A549 (cell line): ENCODE results near the gene NRXN3.

Experiments used
- BHLHE40 ChIP-seq: IDR thresholded peaks from 2 replicates; pipeline ENCODE4 v1.6.1; 2012; ENCODE audit warnings: low read depth, low read length, inconsistent platforms
- CHD2 ChIP-seq: fragments of 150-350 bp; IDR thresholded peaks from 2 replicates; pipeline ENCODE4 v1.6.1; 2014; ENCODE audit warnings: low read length; ENCODE audit not compliant: partially characterized antibody
- CHD4 ChIP-seq: fragments of 200-600 bp; sonication (generic); IDR thresholded peaks from 2 replicates; pipeline ENCODE4 v1.6.1; 2016; ENCODE audit warnings: antibody characterized with exemption, mild to moderate bottlenecking, borderline replicate concordance
- E2F6 ChIP-seq: IDR thresholded peaks from 2 replicates; pipeline ENCODE4 v1.6.1; 2012; ENCODE audit warnings: low read depth, borderline replicate concordance
- EHMT2 ChIP-seq: fragments of 200-600 bp; sonication (generic); IDR thresholded peaks from 2 replicates; pipeline ENCODE4 v1.6.1; 2016; ENCODE audit warnings: antibody characterized with exemption, low read depth, mild to moderate bottlenecking, moderate library complexity
- FOSB ChIP-seq: fragments of 250-450 bp; sonication (Bioruptor Pico); IDR thresholded peaks from 2 replicates; pipeline ENCODE4 v1.5.0; 2020; ENCODE audit warnings: mild to moderate bottlenecking, moderate library complexity
- KDM1A ChIP-seq: fragments of 200-600 bp; sonication (generic); IDR thresholded peaks from 2 replicates; pipeline ENCODE4 v1.6.1; 2016; ENCODE audit warnings: low read depth, mild to moderate bottlenecking
- NR3C1 ChIP-seq: fragments of >200 bp; sonication (Bioruptor Twin); formaldehyde crosslinking; IDR thresholded peaks from 3 replicates; pipeline ENCODE4 v1.6.1; 2017
- POLR2A ChIP-seq: IDR thresholded peaks from 2 replicates; pipeline ENCODE4 v1.6.1; 2012; ENCODE audit warnings: mild to moderate bottlenecking, low read length
- POLR2AphosphoS2 ChIP-seq: conservative IDR thresholded peaks from 2 replicates; pipeline ENCODE4 v1.6.1; 2012; ENCODE audit warnings: low read length, improper control_type of control experiment, inconsistent platforms
- RAD21 ChIP-seq, 2 experiments: fragments of >200 bp in 1 of 2; sonication (Bioruptor Twin) in 1 of 2; formaldehyde crosslinking in 1 of 2; IDR thresholded peaks in 1 of 2; conservative IDR thresholded peaks in 1 of 2; 2 replicates in 1 of 2; 3 replicates in 1 of 2; pipeline ENCODE4 v1.6.1; 2012 to 2018; ENCODE audit warnings: inconsistent platforms in 1 of 2
- RCOR1 ChIP-seq: fragments of 150-350 bp; IDR thresholded peaks from 2 replicates; pipeline ENCODE4 v1.6.1; 2014; ENCODE audit warnings: antibody characterized with exemption, low read length, low read depth
- TF ChIP-seq, protein P1 (sequence below): IDR thresholded peaks from 2 replicates; pipeline ENCODE4 v1.6.1; 2012
- TF ChIP-seq, protein P2 (sequence below): fragments of >200 bp; sonication (Bioruptor Twin); formaldehyde crosslinking; IDR thresholded peaks from 3 replicates; pipeline ENCODE4 v1.5.1; 2016

GRCh38 chr14:78302841-78303240, 132.7 kb downstream of the NRXN3 start:
- TF ChIP-seq, protein P1, sequence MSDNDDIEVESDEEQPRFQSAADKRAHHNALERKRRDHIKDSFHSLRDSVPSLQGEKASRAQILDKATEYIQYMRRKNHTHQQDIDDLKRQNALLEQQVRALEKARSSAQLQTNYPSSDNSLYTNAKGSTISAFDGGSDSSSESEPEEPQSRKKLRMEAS = no peak
- TF ChIP-seq NR3C1 (no peak), KDM1A (no peak), POLR2A (no peak), FOSB (CRISPR knock-in tag) (no peak), EHMT2 (no peak), RCOR1 (no peak), POLR2AphosphoS2 (no peak), RAD21 (conservative IDR thresholded peaks at IDR 0.05 in 1 of 2, IDR thresholded peaks at IDR 0.05 in 1 of 2) (no peak), E2F6 (no peak), CHD4 (no peak), BHLHE40 (no peak), CHD2 (no peak)
- TF ChIP-seq, protein P2, sequence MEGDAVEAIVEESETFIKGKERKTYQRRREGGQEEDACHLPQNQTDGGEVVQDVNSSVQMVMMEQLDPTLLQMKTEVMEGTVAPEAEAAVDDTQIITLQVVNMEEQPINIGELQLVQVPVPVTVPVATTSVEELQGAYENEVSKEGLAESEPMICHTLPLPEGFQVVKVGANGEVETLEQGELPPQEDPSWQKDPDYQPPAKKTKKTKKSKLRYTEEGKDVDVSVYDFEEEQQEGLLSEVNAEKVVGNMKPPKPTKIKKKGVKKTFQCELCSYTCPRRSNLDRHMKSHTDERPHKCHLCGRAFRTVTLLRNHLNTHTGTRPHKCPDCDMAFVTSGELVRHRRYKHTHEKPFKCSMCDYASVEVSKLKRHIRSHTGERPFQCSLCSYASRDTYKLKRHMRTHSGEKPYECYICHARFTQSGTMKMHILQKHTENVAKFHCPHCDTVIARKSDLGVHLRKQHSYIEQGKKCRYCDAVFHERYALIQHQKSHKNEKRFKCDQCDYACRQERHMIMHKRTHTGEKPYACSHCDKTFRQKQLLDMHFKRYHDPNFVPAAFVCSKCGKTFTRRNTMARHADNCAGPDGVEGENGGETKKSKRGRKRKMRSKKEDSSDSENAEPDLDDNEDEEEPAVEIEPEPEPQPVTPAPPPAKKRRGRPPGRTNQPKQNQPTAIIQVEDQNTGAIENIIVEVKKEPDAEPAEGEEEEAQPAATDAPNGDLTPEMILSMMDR = no peak
